Keratinocyte (primary cell): Measurements from ENCODE around the gene CHEK2. TPM values are rescaled to one million over a fixed set of nuclear protein-coding genes. Genes with fewer than 3 reads are reported as not detected.

Source experiments
- DNase-seq: peaks from one replicate; pipeline ENCODE4 v3.0.0-alpha.2; 2011; ENCODE audit warnings: low read depth, missing footprints, low spot score
- FAIRE-seq: peaks from 2 replicates; lab custom pipeline; 2011; peaks lifted over from hg19 to GRCh38; lab: Jason Lieb, UNC
- H2AFZ ChIP-seq: 2 replicates; pipeline ENCODE4 v1.6.0; 2012; ENCODE audit warnings: low read length, control low read depth, inconsistent platforms; ENCODE audit not compliant: control insufficient read depth
- H3K27ac ChIP-seq: 2 replicates; pipeline ENCODE4 v1.5.1; 2011; ENCODE audit warnings: low read length; ENCODE audit not compliant: control insufficient read depth, insufficient read depth
- H3K27me3 ChIP-seq: 3 replicates; pipeline ENCODE4 v1.6.0; 2011; ENCODE audit warnings: low read length; ENCODE audit not compliant: control insufficient read depth, insufficient read depth; ENCODE audit errors: extremely low read depth
- H3K36me3 ChIP-seq, 2 experiments: 2 replicates in 1 of 2; 3 replicates in 1 of 2; pipeline ENCODE4 v1.5.1; 2011; ENCODE audit warnings: low read length in 2 of 2, mild to moderate bottlenecking in 1 of 2; ENCODE audit not compliant: control insufficient read depth in 2 of 2, insufficient read depth in 2 of 2; ENCODE audit errors: extremely low read depth in 1 of 2
- H3K4me1 ChIP-seq: 3 replicates; pipeline ENCODE4 v1.5.1; 2011; ENCODE audit warnings: low read length; ENCODE audit not compliant: control insufficient read depth, insufficient read depth; ENCODE audit errors: extremely low read depth
- H3K4me2 ChIP-seq: 3 replicates; pipeline ENCODE4 v1.6.0; 2011; ENCODE audit warnings: low read depth, low read length; ENCODE audit not compliant: control insufficient read depth, insufficient read depth; ENCODE audit errors: extremely low read depth
- H3K4me3 ChIP-seq, 3 experiments: fragments of 200-600 bp in 1 of 3; sonication (generic) in 1 of 3; 2 replicates in 2 of 3; 3 replicates in 1 of 3; pipeline ENCODE4 v1.5.1; 2011 to 2016; ENCODE audit warnings: low read length in 3 of 3, mild to moderate bottlenecking in 3 of 3, control low read depth in 2 of 3, inconsistent platforms in 1 of 3, low read depth in 1 of 3, mixed read lengths in 1 of 3, mixed run types in 1 of 3, moderate library complexity in 1 of 3; ENCODE audit not compliant: control insufficient read depth in 2 of 3, insufficient read depth in 2 of 3; ENCODE audit errors: extremely low read depth in 1 of 3
- H3K79me2 ChIP-seq: 2 replicates; pipeline ENCODE4 v1.6.0; 2012; ENCODE audit warnings: low read length; ENCODE audit not compliant: control insufficient read depth, insufficient read depth
- H3K9ac ChIP-seq: 3 replicates; pipeline ENCODE4 v1.6.0; 2011; ENCODE audit warnings: low read length; ENCODE audit not compliant: control insufficient read depth, insufficient read depth; ENCODE audit errors: extremely low read depth
- H3K9me1 ChIP-seq: 3 replicates; pipeline ENCODE4 v1.6.0; 2011; ENCODE audit warnings: low read length; ENCODE audit not compliant: control insufficient read depth, insufficient read depth; ENCODE audit errors: extremely low read depth
- H3K9me3 ChIP-seq: 2 replicates; pipeline ENCODE4 v1.5.1; 2012; ENCODE audit warnings: low read depth, low read length; ENCODE audit not compliant: control insufficient read depth
- H4K20me1 ChIP-seq: 3 replicates; pipeline ENCODE4 v1.6.0; 2011; ENCODE audit warnings: low read length; ENCODE audit not compliant: control insufficient read depth, insufficient read depth; ENCODE audit errors: extremely low read depth
- EZH2 ChIP-seq: IDR thresholded peaks from one replicate; pipeline ENCODE4 v1.6.1; 2012; ENCODE audit warnings: inconsistent platforms, mild to moderate bottlenecking, low read length, moderate library complexity
- dilution Hi-C: fragments of 300-500 bp; cut with MboI; formaldehyde crosslinking; loops from one replicate; pipeline ENCODE4 v1.7.0; 2020; ENCODE audit warnings: low sequenced_read_pairs; ENCODE audit not compliant: extremely low pct_ligation_motif_present
- polyA plus RNA-seq, 5 experiments: library from polyadenylated mRNA; depleted of rRNA in 3 of 5; stranded (reverse) in 3 of 5; stranded (forward) in 1 of 5; unstranded in 1 of 5; fragments of >200 nt; gene quantifications; 1 replicate in 1 of 5; 2 replicates in 3 of 5; 3 replicates in 1 of 5; pipeline versions ENCODE4 v1.2.1 to v1.2.3, GENCODE V29; 2011 to 2012; ENCODE audit warnings: missing spikeins in 2 of 5, low read depth in 1 of 5, low replicate concordance in 1 of 5
- TF ChIP-seq, protein P1 (sequence below), 3 experiments: IDR thresholded peaks in 1 of 3; conservative IDR thresholded peaks in 1 of 3; optimal IDR thresholded peaks in 1 of 3; 2 replicates in 2 of 3; 3 replicates in 1 of 3; pipeline versions ENCODE3 to v1.5.1; 2011; ENCODE audit warnings: low read length in 3 of 3, mild to moderate bottlenecking in 3 of 3, moderate library complexity in 2 of 3, control low read depth in 1 of 3, inconsistent platforms in 1 of 3; ENCODE audit not compliant: insufficient read depth in 2 of 3; ENCODE audit errors: extremely low read depth in 1 of 3

CHEK2 gene
- polyA plus RNA-seq, 1 donor (not counting 4 experiments of a cell fraction or from before 2014, with no cell fraction given), result 28.2 TPM

DNA sequence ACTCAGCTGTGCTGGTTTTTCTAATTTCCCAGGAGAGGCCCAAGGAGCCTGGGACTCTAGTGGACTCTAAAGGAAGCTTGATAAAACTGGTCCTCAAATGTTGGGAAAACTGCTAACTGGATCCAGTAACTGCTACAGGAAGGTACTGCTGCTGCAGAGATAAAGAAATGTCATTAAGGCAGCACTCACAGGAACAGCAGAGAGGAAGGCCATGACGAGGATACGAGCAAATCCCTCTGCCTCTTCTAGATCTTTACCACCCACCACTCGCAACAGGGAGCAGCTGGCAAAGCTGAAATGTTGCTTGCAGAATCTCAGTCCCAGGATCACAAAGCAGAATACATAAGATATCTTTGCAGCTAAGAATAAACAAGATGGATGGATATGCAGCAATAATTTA lies 85.4 kb downstream of the CHEK2 start:
- Histone ChIP-seq H3K79me2 (no peaks in the 10 kb centered on the region), H4K20me1 (no peaks in the 10 kb centered on the region), H3K4me3 (no peak overlapping the region), H3K27me3 (no peaks in the 10 kb centered on the region), H3K9ac (no peak overlapping the region), H3K4me2 (no peak overlapping the region), H3K27ac (no peak overlapping the region), H2AFZ (no peak overlapping the region), H3K9me3 (no peaks in the 10 kb centered on the region), H3K4me1 (no peaks in the 10 kb centered on the region), H3K36me3 (no peaks in the 10 kb centered on the region), H3K9me1 (no peaks in the 10 kb centered on the region)
- TF ChIP-seq, protein P1, sequence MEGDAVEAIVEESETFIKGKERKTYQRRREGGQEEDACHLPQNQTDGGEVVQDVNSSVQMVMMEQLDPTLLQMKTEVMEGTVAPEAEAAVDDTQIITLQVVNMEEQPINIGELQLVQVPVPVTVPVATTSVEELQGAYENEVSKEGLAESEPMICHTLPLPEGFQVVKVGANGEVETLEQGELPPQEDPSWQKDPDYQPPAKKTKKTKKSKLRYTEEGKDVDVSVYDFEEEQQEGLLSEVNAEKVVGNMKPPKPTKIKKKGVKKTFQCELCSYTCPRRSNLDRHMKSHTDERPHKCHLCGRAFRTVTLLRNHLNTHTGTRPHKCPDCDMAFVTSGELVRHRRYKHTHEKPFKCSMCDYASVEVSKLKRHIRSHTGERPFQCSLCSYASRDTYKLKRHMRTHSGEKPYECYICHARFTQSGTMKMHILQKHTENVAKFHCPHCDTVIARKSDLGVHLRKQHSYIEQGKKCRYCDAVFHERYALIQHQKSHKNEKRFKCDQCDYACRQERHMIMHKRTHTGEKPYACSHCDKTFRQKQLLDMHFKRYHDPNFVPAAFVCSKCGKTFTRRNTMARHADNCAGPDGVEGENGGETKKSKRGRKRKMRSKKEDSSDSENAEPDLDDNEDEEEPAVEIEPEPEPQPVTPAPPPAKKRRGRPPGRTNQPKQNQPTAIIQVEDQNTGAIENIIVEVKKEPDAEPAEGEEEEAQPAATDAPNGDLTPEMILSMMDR (optimal IDR thresholded peaks at IDR 0.05 in 1 of 3, IDR thresholded peaks at IDR 0.05 in 1 of 3, conservative IDR thresholded peaks at IDR 0.05 in 1 of 3; ENCODE audit: extremely low read depth in 1 of 3, insufficient read depth in 2 of 3, low read length in 3 of 3), result no peak
- TF ChIP-seq EZH2, result no peak
- dilution Hi-C loops, result no loop called here
- FAIRE-seq (no peak), DNase-seq (no peak)

DNA sequence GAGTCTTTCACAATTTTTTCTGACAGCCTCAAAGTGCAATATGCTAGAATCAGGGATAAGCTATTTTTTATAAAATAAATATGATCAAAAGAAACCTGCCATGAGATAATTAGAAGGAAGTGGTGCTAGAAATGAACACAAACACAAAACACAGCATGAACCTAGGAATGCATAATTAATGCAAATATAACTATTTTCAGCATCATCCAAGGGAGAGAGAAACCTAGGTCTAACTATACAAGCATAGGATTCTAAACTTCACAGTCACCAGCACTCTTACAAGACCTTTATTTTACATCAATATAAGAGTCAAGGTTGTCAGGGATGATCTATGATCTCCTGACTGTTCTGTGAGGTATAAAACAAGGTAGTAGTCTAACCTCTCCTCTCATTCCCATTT lies 91.2 kb downstream of the CHEK2 start:
- no peaks in the 10 kb centered on the region for H3K36me3 ChIP-seq
- no peaks in the 10 kb centered on the region for H3K9me1 ChIP-seq
- H2AFZ ChIP-seq, result no peak overlapping the region
- DNase-seq (no peak), FAIRE-seq (no peak)
- no peaks in the 10 kb centered on the region for H3K4me1 ChIP-seq
- H3K27ac ChIP-seq, result no peak overlapping the region
- H3K4me2 ChIP-seq, result no peak overlapping the region
- no peaks in the 10 kb centered on the region for H4K20me1 ChIP-seq
- no peak overlapping the region for H3K4me3 ChIP-seq
- no peak for TF ChIP-seq EZH2
- TF ChIP-seq, protein P1 (optimal IDR thresholded peaks at IDR 0.05 in 1 of 3, IDR thresholded peaks at IDR 0.05 in 1 of 3, conservative IDR thresholded peaks at IDR 0.05 in 1 of 3; ENCODE audit: extremely low read depth in 1 of 3, insufficient read depth in 2 of 3, low read length in 3 of 3), result no peak
- no peaks in the 10 kb centered on the region for H3K27me3 ChIP-seq
- no peaks in the 10 kb centered on the region for H3K9me3 ChIP-seq
- H3K9ac ChIP-seq, result no peak overlapping the region
- dilution Hi-C loops, result no loop called here
- H3K79me2 ChIP-seq, result no peaks in the 10 kb centered on the region
